H1 (cell line): ENCODE data around the gene NDUFB11. TPM values are rescaled to one million over a fixed set of nuclear protein-coding genes. Genes with fewer than 3 reads are reported as not detected.

Experiments
- CTCF ChIA-PET: fragments of 300-600 bp; sonication (Branson Sonifier 250); formaldehyde crosslinking; loops from one replicate; lab custom pipeline; 2021; ENCODE audit not compliant: partially characterized antibody; lab: Charles Lee
- POLR2A ChIA-PET: fragments of 300-600 bp; sonication (Branson Sonifier 250); formaldehyde crosslinking; loops from one replicate; lab custom pipeline; 2021; ENCODE audit warnings: inconsistent platforms; ENCODE audit not compliant: partially characterized antibody; lab: Charles Lee
- DNase-seq, 2 experiments: peaks; one replicate each; pipeline versions ENCODE4 v3.0.0 to v3.0.0-alpha.2; 2010 to 2022; ENCODE audit warnings: low spot score in 2 of 2, low read depth in 1 of 2, mixed read lengths in 1 of 2
- FAIRE-seq: peaks from 2 replicates; lab custom pipeline; 2011; peaks lifted over from hg19 to GRCh38; lab: Jason Lieb, UNC
- H2AFZ ChIP-seq: 2 replicates; pipeline ENCODE4 v1.8.1; 2012; ENCODE audit warnings: low read length, inconsistent platforms
- H2AK5ac ChIP-seq: 2 replicates; pipeline ENCODE4 v1.6.1; 2013; ENCODE audit warnings: low read depth, low read length
- H2BK120ac ChIP-seq: replicated peaks from 2 replicates; pipeline ENCODE3; 2013; ENCODE audit warnings: low read depth, low read length, inconsistent platforms
- H2BK12ac ChIP-seq: 2 replicates; pipeline ENCODE4 v1.6.1; 2013; ENCODE audit warnings: low read depth, low read length
- H2BK15ac ChIP-seq: 2 replicates; pipeline ENCODE4 v1.6.1; 2013; ENCODE audit warnings: low read length
- H2BK20ac ChIP-seq: 2 replicates; pipeline ENCODE4 v1.6.1; 2013; ENCODE audit warnings: low read length
- H2BK5ac ChIP-seq: 2 replicates; pipeline ENCODE4 v1.6.1; 2013; ENCODE audit warnings: low read depth, low read length
- H3K14ac ChIP-seq: 2 replicates; pipeline ENCODE4 v1.6.1; 2013; ENCODE audit warnings: inconsistent platforms; ENCODE audit not compliant: insufficient read length
- H3K18ac ChIP-seq: 2 replicates; pipeline ENCODE4 v1.6.1; 2013; ENCODE audit warnings: low read length; ENCODE audit errors: extremely low read depth
- H3K23ac ChIP-seq: 2 replicates; pipeline ENCODE4 v1.6.1; 2013; ENCODE audit warnings: inconsistent platforms; ENCODE audit not compliant: insufficient read length
- H3K23me2 ChIP-seq: 2 replicates; pipeline ENCODE4 v1.6.1; 2013; ENCODE audit warnings: low read depth, low read length
- H3K27ac ChIP-seq: 2 replicates; pipeline ENCODE4 v1.6.1; 2011; ENCODE audit warnings: low read depth, low read length, inconsistent platforms
- H3K27me3 ChIP-seq, 4 experiments: replicated peaks in 1 of 4; 1 replicate in 1 of 4; 2 replicates in 3 of 4; pipeline versions ENCODE4 v1.6.1 to v1.8.1; 2011 to 2013; ENCODE audit warnings: low read length in 3 of 4, mild to moderate bottlenecking in 3 of 4, inconsistent platforms in 2 of 4, mixed read lengths in 2 of 4, moderate library complexity in 1 of 4; ENCODE audit not compliant: control insufficient read depth in 3 of 4, insufficient read depth in 3 of 4; ENCODE audit errors: extremely low read depth in 1 of 4
- H3K36me3 ChIP-seq, 4 experiments: 2 replicates each; pipeline versions ENCODE4 v1.6.1 to v1.8.1; 2011 to 2013; ENCODE audit warnings: mild to moderate bottlenecking in 4 of 4, low read length in 3 of 4, moderate library complexity in 2 of 4, control low read depth in 1 of 4, inconsistent platforms in 1 of 4; ENCODE audit not compliant: insufficient read depth in 4 of 4, control insufficient read depth in 2 of 4
- H3K4ac ChIP-seq: replicated peaks from 2 replicates; pipeline ENCODE3; 2013; ENCODE audit warnings: low read length, low read depth, mixed read lengths, inconsistent platforms; ENCODE audit not compliant: insufficient read length
- H3K4me1 ChIP-seq, 4 experiments: replicated peaks in 1 of 4; 1 replicate in 1 of 4; 2 replicates in 3 of 4; pipeline versions ENCODE4 v1.6.1 to v1.8.1; 2011 to 2013; ENCODE audit warnings: low read length in 3 of 4, inconsistent platforms in 2 of 4, mixed read lengths in 1 of 4; ENCODE audit not compliant: insufficient read depth in 4 of 4, control insufficient read depth in 3 of 4
- H3K4me2 ChIP-seq, 2 experiments: 2 replicates each; pipeline versions ENCODE4 v1.6.1 to v1.8.1; 2011 to 2013; ENCODE audit warnings: low read depth in 2 of 2, low read length in 2 of 2, control low read depth in 1 of 2, inconsistent platforms in 1 of 2, mild to moderate bottlenecking in 1 of 2; ENCODE audit not compliant: insufficient read depth in 1 of 2
- H3K4me3 ChIP-seq, 4 experiments: fragments of 200-600, 300-600 bp in 1 of 4; sonication (generic), shearing (Covaris generic), sonication (Bioruptor Twin) in 1 of 4; 2 replicates each; pipeline versions ENCODE4 v1.5.1 to v1.8.1; 2011 to 2016; ENCODE audit warnings: low read length in 4 of 4, low read depth in 3 of 4, control low read depth in 2 of 4, inconsistent platforms in 2 of 4, mild to moderate bottlenecking in 2 of 4, mixed read lengths in 1 of 4, moderate library complexity in 1 of 4; ENCODE audit not compliant: insufficient read depth in 2 of 4; ENCODE audit errors: extremely low read depth in 1 of 4
- H3K56ac ChIP-seq: replicated peaks from 2 replicates; pipeline ENCODE3; 2013; ENCODE audit warnings: low read depth, mild to moderate bottlenecking, mixed read lengths, low read length, inconsistent platforms; ENCODE audit not compliant: insufficient read length
- H3K79me1 ChIP-seq: 2 replicates; pipeline ENCODE4 v1.6.1; 2013; ENCODE audit warnings: low read depth, low read length, control low read depth
- H3K79me2 ChIP-seq, 2 experiments: 2 replicates each; pipeline versions ENCODE4 v1.6.1 to v1.8.1; 2012 to 2013; ENCODE audit warnings: low read length in 2 of 2, mild to moderate bottlenecking in 2 of 2, inconsistent platforms in 1 of 2; ENCODE audit not compliant: insufficient read depth in 2 of 2, control insufficient read depth in 1 of 2
- H3K9ac ChIP-seq, 4 experiments: replicated peaks in 1 of 4; 1 replicate in 1 of 4; 2 replicates in 3 of 4; pipeline versions ENCODE4 v1.6.1 to v1.8.1; 2011 to 2013; ENCODE audit warnings: low read depth in 3 of 4, low read length in 3 of 4, control low read depth in 2 of 4, mild to moderate bottlenecking in 2 of 4, moderate library complexity in 2 of 4, inconsistent platforms in 1 of 4; ENCODE audit errors: extremely low read depth in 1 of 4
- H3K9me3 ChIP-seq, 2 experiments: 2 replicates each; pipeline versions ENCODE4 v1.6.1 to v1.8.1; 2012 to 2013; ENCODE audit warnings: mild to moderate bottlenecking in 2 of 2, moderate library complexity in 2 of 2, control low read depth in 1 of 2, inconsistent platforms in 1 of 2, low read depth in 1 of 2, low read length in 1 of 2, mixed read lengths in 1 of 2; ENCODE audit not compliant: insufficient read depth in 2 of 2
- H4K20me1 ChIP-seq, 2 experiments: replicated peaks in 1 of 2; 2 replicates each; pipeline versions ENCODE3 to v1.8.1; 2011 to 2013; ENCODE audit warnings: inconsistent platforms in 2 of 2, low read length in 2 of 2, mild to moderate bottlenecking in 1 of 2; ENCODE audit not compliant: insufficient read depth in 2 of 2, control insufficient read depth in 1 of 2
- H4K5ac ChIP-seq: 2 replicates; pipeline ENCODE4 v1.6.1; 2013; ENCODE audit warnings: low read length, low read depth, mixed read lengths, inconsistent platforms; ENCODE audit not compliant: insufficient read length
- H4K8ac ChIP-seq: 2 replicates; pipeline ENCODE4 v1.8.0; 2013; ENCODE audit warnings: mild to moderate bottlenecking, moderate library complexity, low read length, inconsistent platforms; ENCODE audit not compliant: insufficient read depth; ENCODE audit errors: extremely low read depth
- H4K91ac ChIP-seq: replicated peaks from 2 replicates; pipeline ENCODE3; 2013; ENCODE audit warnings: low read length, mixed read lengths, inconsistent platforms; ENCODE audit not compliant: insufficient read length
- ASH2L ChIP-seq: fragments of 200-600, 300-600 bp; sonication (generic); IDR thresholded peaks from one replicate; pipeline ENCODE4 v1.7.1; 2017; ENCODE audit warnings: low read length
- CHD1 ChIP-seq: IDR thresholded peaks from 2 replicates; pipeline ENCODE4 v1.6.1; 2012; ENCODE audit warnings: low read depth, low read length, improper control_type of control experiment
- CREB1 ChIP-seq: IDR thresholded peaks from 2 replicates; pipeline ENCODE4 v1.6.1; 2012; ENCODE audit warnings: inconsistent platforms
- FOSL1 ChIP-seq: IDR thresholded peaks from 2 replicates; pipeline ENCODE4 v1.6.1; 2011; ENCODE audit warnings: mild to moderate bottlenecking, low read depth, low read length, moderate library complexity; ENCODE audit not compliant: insufficient read depth
- GTF2F1 ChIP-seq: IDR thresholded peaks from 2 replicates; pipeline ENCODE4 v1.6.1; 2012; ENCODE audit warnings: low read depth, low read length, improper control_type of control experiment, borderline replicate concordance
- HDAC2 ChIP-seq, 2 experiments: fragments of 300-600 bp in 1 of 2; sonication (generic) in 1 of 2; IDR thresholded peaks; 2 replicates each; pipeline ENCODE4 v1.6.1; 2011 to 2012; ENCODE audit warnings: low read depth in 2 of 2, low read length in 2 of 2, mild to moderate bottlenecking in 2 of 2, moderate library complexity in 2 of 2, borderline replicate concordance in 1 of 2, inconsistent platforms in 1 of 2
- HDAC6 ChIP-seq: IDR thresholded peaks from one replicate; pipeline ENCODE4 v1.7.1; 2012; ENCODE audit warnings: low read depth, mild to moderate bottlenecking, inconsistent platforms, low read length, moderate library complexity
- JUND ChIP-seq: IDR thresholded peaks from 2 replicates; pipeline ENCODE4 v1.6.1; 2011; ENCODE audit warnings: mild to moderate bottlenecking, improper control_type of control experiment, low read length
- POLR2A ChIP-seq, 2 experiments: IDR thresholded peaks; 1 replicate in 1 of 2; 2 replicates in 1 of 2; pipeline ENCODE4 v1.6.1; 2011; ENCODE audit warnings: low read depth in 2 of 2, low read length in 2 of 2, mild to moderate bottlenecking in 2 of 2; ENCODE audit errors: control extremely low read depth in 1 of 2
- RXRA ChIP-seq: IDR thresholded peaks from 2 replicates; pipeline ENCODE4 v1.6.1; 2011; ENCODE audit warnings: low read depth, mild to moderate bottlenecking, low read length, moderate library complexity; ENCODE audit not compliant: insufficient read depth
- SIN3A ChIP-seq, 2 experiments: IDR thresholded peaks in 1 of 2; conservative IDR thresholded peaks in 1 of 2; 2 replicates each; pipeline ENCODE4 v1.6.1; 2011 to 2012; ENCODE audit warnings: low read length in 2 of 2, improper control_type of control experiment in 1 of 2, low read depth in 1 of 2, mild to moderate bottlenecking in 1 of 2
- SIRT6 ChIP-seq: IDR thresholded peaks from one replicate; pipeline ENCODE4 v1.7.1; 2012; ENCODE audit warnings: low read length, inconsistent platforms
- SP2 ChIP-seq: IDR thresholded peaks from 2 replicates; pipeline ENCODE4 v1.6.1; 2012; ENCODE audit warnings: mild to moderate bottlenecking, low read length, inconsistent platforms
- SP4 ChIP-seq: IDR thresholded peaks from 2 replicates; pipeline ENCODE4 v1.6.1; 2012; ENCODE audit warnings: low read length, inconsistent platforms
- WGBS, 2 experiments: shearing (Covaris generic) in 1 of 2; methylation state at CpG; one replicate each; pipeline versions ENCODE4 v1.1.6 to v1.1.7; 2013 to 2015; ENCODE audit warnings: low lambda C conversion rate in 2 of 2, mixed read lengths in 2 of 2, inconsistent platforms in 1 of 2, low coverage in 1 of 2, missing lambda C conversion rate in 1 of 2; ENCODE audit not compliant: insufficient replicate concordance in 2 of 2, insufficient coverage in 1 of 2, insufficient read length in 1 of 2; ENCODE audit errors: extremely low coverage in 1 of 2, missing lambda C conversion rate in 1 of 2; 5-methylcytosine and 5-hydroxymethylcytosine counted together
- polyA plus RNA-seq, 7 experiments: library from polyadenylated mRNA; depleted of rRNA in 3 of 7; stranded (reverse) in 5 of 7; unstranded in 2 of 7; fragments of >200 nt in 5 of 7; fragments of 200-250 nt in 2 of 7; gene quantifications; 1 replicate in 5 of 7; 2 replicates in 1 of 7; 4 replicates in 1 of 7; pipeline versions ENCODE4 v1.2.1 to v1.2.3, GENCODE V29; 2011 to 2013; ENCODE audit warnings: missing spikeins in 2 of 7, mixed read lengths in 2 of 7
- total RNA-seq: library from RNA; stranded (reverse); fragmentation: NEBNext Ultra II Directional; extraction: Animal tissue kit (Norgen Biotek cat#: 25700); gene quantifications from 2 replicates; pipeline ENCODE4 v1.2.1, GENCODE V29; 2021
- TF ChIP-seq, protein P1 (sequence below): IDR thresholded peaks from 2 replicates; pipeline ENCODE4 v1.6.1; 2012; ENCODE audit warnings: inconsistent platforms

The NDUFB11 gene
- total and polyA plus RNA-seq, 2 of the 8 experiments (the other 6 are each of a cell fraction or from before 2014, with no cell fraction given): 120 to 131 TPM

DNA sequence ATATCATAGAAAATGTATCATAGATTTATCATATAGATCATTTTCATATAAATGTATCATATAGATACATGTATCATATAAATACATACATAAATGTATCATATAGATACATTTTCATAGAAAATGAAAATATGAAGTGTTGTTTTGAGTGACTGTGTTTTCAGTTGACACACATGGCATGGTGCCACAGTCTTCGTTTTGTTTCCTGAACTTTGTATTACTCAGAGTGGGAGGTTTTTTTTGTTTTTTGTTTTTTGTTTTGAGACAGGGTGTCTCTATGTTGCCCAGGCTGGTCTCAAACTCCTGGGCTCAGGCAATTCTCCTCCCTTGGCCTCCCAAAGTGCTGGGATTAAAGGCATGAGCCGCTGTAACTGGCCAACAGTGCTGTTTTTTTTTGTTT, 4.4 kb upstream of the NDUFB11 start:
- no peak overlapping the region for H2AK5ac ChIP-seq
- FAIRE-seq: no peak
- no peak overlapping the region for H3K4ac ChIP-seq
- no peak for DNase-seq
- H4K8ac ChIP-seq: no peak overlapping the region
- ChIA-PET POLR2A (no interaction called here), CTCF (no interaction called here)
- H3K36me3 ChIP-seq: peaks cover 0 to 7% (median 1%) of the 10 kb centered on the region in 4 experiments; a peak in 2 of 8 replicates
- no peaks in the 10 kb centered on the region for H3K9me3 ChIP-seq
- H3K27ac ChIP-seq: no peak overlapping the region
- no peak overlapping the region for H3K9ac ChIP-seq
- WGBS, 2 experiments: 67% methylated on average over 1 of the region's 2 CpGs; no CpG with 5 or more reads in 1 of the 2 experiments
- H4K91ac ChIP-seq: no peak overlapping the region
- no peak overlapping the region for H3K56ac ChIP-seq
- H3K4me2 ChIP-seq: no peak overlapping the region
- H4K20me1 ChIP-seq: peaks cover 11 to 13% of the 10 kb centered on the region in 2 experiments
- peaks cover 9% of the 10 kb centered on the region; the same call in 1 of the 2 replicates for H3K23me2 ChIP-seq
- H3K27me3 ChIP-seq: no peaks in the 10 kb centered on the region
- no peak overlapping the region for H3K23ac ChIP-seq
- no peak overlapping the region for H2BK15ac ChIP-seq
- H3K4me1 ChIP-seq: peaks cover 0 to 4% (median 1%) of the 10 kb centered on the region in 4 experiments; a peak in 3 of 7 replicates
- H2BK12ac ChIP-seq: no peak overlapping the region
- no peak overlapping the region for H2BK120ac ChIP-seq
- no peak overlapping the region for H3K18ac ChIP-seq
- no peaks in the 10 kb centered on the region for H3K79me1 ChIP-seq
- no peak overlapping the region for H2BK20ac ChIP-seq
- H4K5ac ChIP-seq: no peak overlapping the region
- no peak overlapping the region for H3K14ac ChIP-seq
- no peak overlapping the region for H2AFZ ChIP-seq
- peaks cover 19 to 72% of the 10 kb centered on the region in 2 experiments for H3K79me2 ChIP-seq
- H2BK5ac ChIP-seq: no peak overlapping the region
- no peak overlapping the region for H3K4me3 ChIP-seq
- TF ChIP-seq POLR2A (IDR thresholded peaks at IDR 0.05; ENCODE audit: control extremely low read depth in 1 of 2, low read depth in 2 of 2, low read length in 2 of 2): no peak
- TF ChIP-seq SP4: no peak
- TF ChIP-seq RXRA: no peak
- no peak for TF ChIP-seq ASH2L
- no peak for TF ChIP-seq SIRT6
- no peak for TF ChIP-seq SP2
- TF ChIP-seq GTF2F1: no peak
- TF ChIP-seq CHD1: no peak
- TF ChIP-seq CREB1: no peak
- no peak for TF ChIP-seq FOSL1
- no peak for TF ChIP-seq SIN3A (conservative IDR thresholded peaks at IDR 0.05 in 1 of 2, IDR thresholded peaks at IDR 0.05 in 1 of 2; ENCODE audit: low read depth in 1 of 2, low read length in 2 of 2)
- TF ChIP-seq JUND: no peak
- TF ChIP-seq HDAC6: no peak
- TF ChIP-seq, protein P1, sequence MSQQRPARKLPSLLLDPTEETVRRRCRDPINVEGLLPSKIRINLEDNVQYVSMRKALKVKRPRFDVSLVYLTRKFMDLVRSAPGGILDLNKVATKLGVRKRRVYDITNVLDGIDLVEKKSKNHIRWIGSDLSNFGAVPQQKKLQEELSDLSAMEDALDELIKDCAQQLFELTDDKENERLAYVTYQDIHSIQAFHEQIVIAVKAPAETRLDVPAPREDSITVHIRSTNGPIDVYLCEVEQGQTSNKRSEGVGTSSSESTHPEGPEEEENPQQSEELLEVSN: no peak
- TF ChIP-seq HDAC2 (IDR thresholded peaks at IDR 0.05; ENCODE audit: borderline replicate concordance in 1 of 2, low read depth in 2 of 2, low read length in 2 of 2): no peak
